Kidney (tissue), 14 donors: Measurements from ENCODE around the gene HLF. TPM values are rescaled to one million over a fixed set of nuclear protein-coding genes. Genes with fewer than 3 reads are reported as not detected.

Experiments
- DNase-seq, 5 donors: peaks; one replicate each; pipeline ENCODE4 v3.0.0-alpha.2; 2013 to 2020
- FAIRE-seq: peaks from 2 replicates; lab custom pipeline; 2012; peaks lifted over from hg19 to GRCh38; lab: Jason Lieb, UNC
- H3K27ac ChIP-seq, 2 donors: one replicate each; pipeline ENCODE4 v1.7.0; 2013; ENCODE audit warnings: low read depth in 2 of 2, low read length in 2 of 2, inconsistent platforms in 1 of 2
- H3K27me3 ChIP-seq: one replicate; pipeline ENCODE4 v1.7.1; 2013; ENCODE audit warnings: low read length, inconsistent platforms; ENCODE audit not compliant: control insufficient read depth, insufficient read depth
- H3K36me3 ChIP-seq, 3 donors: one replicate each; pipeline versions ENCODE4 v1.7.0 to v1.7.1; 2013; ENCODE audit warnings: low read length in 3 of 3, control low read depth in 1 of 3, inconsistent platforms in 1 of 3; ENCODE audit not compliant: insufficient read depth in 3 of 3, control insufficient read depth in 2 of 3
- H3K4me1 ChIP-seq, 3 donors: one replicate each; pipeline versions ENCODE4 v1.7.0 to v1.7.1; 2013; ENCODE audit warnings: low read length in 3 of 3, inconsistent platforms in 1 of 3, low read depth in 1 of 3; ENCODE audit not compliant: control insufficient read depth in 2 of 3, insufficient read depth in 2 of 3
- H3K4me3 ChIP-seq, 3 donors: one replicate each; pipeline versions ENCODE4 v1.7.0 to v1.8.1; 2013; ENCODE audit warnings: low read length in 3 of 3, control low read depth in 1 of 3, inconsistent platforms in 1 of 3
- H3K9ac ChIP-seq, 3 donors: one replicate each; pipeline versions ENCODE4 v1.7.0 to v1.7.1; 2013; ENCODE audit warnings: low read length in 3 of 3, control low read depth in 1 of 3, inconsistent platforms in 1 of 3
- H3K9me3 ChIP-seq, 3 donors: one replicate each; pipeline versions ENCODE4 v1.7.0 to v1.7.1; 2013; ENCODE audit warnings: low read length in 3 of 3, control low read depth in 1 of 3, inconsistent platforms in 1 of 3; ENCODE audit not compliant: control insufficient read depth in 2 of 3, insufficient read depth in 1 of 3
- CTCF ChIP-seq: IDR thresholded peaks from 3 replicates; pipeline ENCODE4 v1.5.1; 2012; ENCODE audit warnings: mild to moderate bottlenecking, moderate library complexity, borderline replicate concordance; ENCODE audit not compliant: insufficient read depth; ENCODE audit errors: extremely low read depth
- intact Hi-C: fragments of 100-400 bp; cut with DNase I; formaldehyde crosslinking; loops from one replicate; pipeline ENCODE4 v1.11.1; 2022
- polyA plus RNA-seq: library from polyadenylated mRNA; stranded (reverse); fragments of 350-450 nt; fragmentation: Illumina TruSeq; extraction: RNeasy Lipid Tissue Mini Kit (QIAGEN cat#74804); gene quantifications from one replicate; pipeline ENCODE4 v1.2.3, GENCODE V29; 2014; ENCODE audit warnings: low read depth, low replicate concordance; ENCODE audit not compliant: insufficient read depth
- total RNA-seq: library from RNA; stranded (reverse); fragmentation: NEBNext Ultra II Directional; extraction: Animal tissue kit (Norgen Biotek cat#: 25700); gene quantifications from one replicate; pipeline ENCODE4 v1.2.1, GENCODE V29; 2021
- donor health status: control.
- donor health status: control.
- donor health status: control.
- donor health status: control.
- donor health status: control.
- donor health status: DM: yes; HTN: yes; CAD: no.
- donor health status: Normal renal cell carcinoma (clear cell type).

HLF gene
- total and polyA plus RNA-seq, 2 donors from 2014 or later = 9.1 to 38.4 TPM

- Histone ChIP-seq H3K27ac (no peak overlapping the region), H3K9me3 (no peaks in the 10 kb centered on the region), H3K4me3 (no peak overlapping the region), H3K36me3 (peaks cover 0 to 23% (median 0%) of the 10 kb centered on the region in 3 donors), H3K27me3 (no peaks in the 10 kb centered on the region), H3K9ac (no peak overlapping the region), H3K4me1 (peaks cover 2 to 20% (median 8%) of the 10 kb centered on the region in 3 donors)
- no peak for FAIRE-seq
- TF ChIP-seq CTCF = no peak
- DNase-seq = no peak
- intact Hi-C loops = no loop called here
Measured at GRCh38 chr17:55296699-55297098, 31.9 kb downstream of the HLF start.

- Histone ChIP-seq H3K27ac (no peak overlapping the region), H3K4me1 (peaks cover 2 to 21% (median 15%) of the 10 kb centered on the region in 3 donors), H3K4me3 (no peak overlapping the region), H3K9me3 (no peaks in the 10 kb centered on the region), H3K9ac (no peak overlapping the region), H3K36me3 (peaks cover 0 to 12% (median 0%) of the 10 kb centered on the region in 3 donors), H3K27me3 (no peaks in the 10 kb centered on the region)
- intact Hi-C loops = no loop called here
- no peak for TF ChIP-seq CTCF
- DNase-seq (no peak), FAIRE-seq (no peak)
Measured at GRCh38 chr17:55298111-55298730, 33.5 kb downstream of the HLF start.

GRCh38 chr17:55299162-55299838, 34.5 kb downstream of the HLF start:
- H3K4me1 ChIP-seq = peaks cover 2 to 21% (median 15%) of the 10 kb centered on the region in 3 donors
- H3K27me3 ChIP-seq = no peaks in the 10 kb centered on the region
- H3K4me3 ChIP-seq = no peak overlapping the region
- no peak for FAIRE-seq
- no peaks in the 10 kb centered on the region for H3K9me3 ChIP-seq
- no peak overlapping the region for H3K9ac ChIP-seq
- H3K36me3 ChIP-seq = peaks cover 0 to 12% (median 0%) of the 10 kb centered on the region in 3 donors
- DNase-seq = no peak
- no peak overlapping the region for H3K27ac ChIP-seq
- intact Hi-C loops = no loop called here
- no peak for TF ChIP-seq CTCF
